ENCODE results near the gene RPE. TPM values are rescaled to one million over a fixed set of nuclear protein-coding genes. Genes with fewer than 3 reads are reported as not detected.
A peak's percentile ranks its signal among the peaks of the same experiment; 100 is the strongest.

RPE gene
- total RNA-seq = 10 to 100 TPM; 47.5 to 71.6 TPM

DNA sequence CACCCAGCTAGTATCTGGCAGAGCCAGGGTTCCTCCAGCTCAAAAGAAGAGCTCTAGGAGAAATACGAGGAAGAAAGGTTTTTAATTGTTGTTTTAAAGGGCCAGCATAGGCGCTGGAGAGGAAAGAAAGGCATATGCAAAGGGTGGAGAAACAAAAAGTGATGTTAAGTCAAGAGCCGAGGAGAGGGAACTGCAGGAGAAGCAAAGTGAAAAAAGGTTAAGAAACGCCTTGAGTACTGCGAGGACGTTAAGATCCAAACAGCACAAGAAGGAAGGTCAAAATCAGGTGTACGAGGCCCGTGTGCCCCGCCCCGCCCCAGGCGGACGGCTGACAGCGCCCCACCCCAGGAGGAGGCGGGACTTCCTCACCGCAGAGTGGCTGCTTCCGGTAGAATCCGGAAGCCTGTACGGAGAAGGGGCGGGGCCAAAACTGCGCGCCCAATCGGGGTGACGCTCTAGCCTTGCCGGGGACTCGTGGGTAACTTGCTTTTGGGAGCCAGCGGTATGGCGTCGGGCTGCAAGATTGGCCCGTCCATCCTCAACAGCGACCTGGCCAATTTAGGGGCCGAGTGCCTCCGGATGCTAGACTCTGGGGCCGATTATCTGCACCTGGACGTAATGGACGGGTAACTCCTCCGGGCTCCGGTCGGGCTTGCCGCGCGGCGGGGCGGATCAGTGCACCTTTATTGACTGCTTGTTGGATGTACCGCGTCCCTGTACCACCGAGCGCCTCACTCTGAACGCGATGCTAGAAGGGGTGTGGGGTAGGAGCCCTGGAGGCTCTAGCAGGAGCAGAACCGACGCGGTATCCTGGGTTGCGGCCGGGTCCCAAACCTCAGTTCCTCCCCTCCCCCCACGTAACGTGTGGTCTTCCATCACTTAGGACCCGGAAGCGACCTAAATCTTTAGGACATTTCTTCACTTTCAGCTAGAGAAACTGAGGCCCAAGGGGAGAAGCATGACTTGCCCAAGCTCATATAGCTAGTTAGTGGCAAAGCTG lies at the start of gene RPE:
RPE (plus strand) TSS at position 481 of the 1,000 bp plus-strand sequence; CDS start at position 505, 24 bp downstream.
- H3K4me1 ChIP-seq = no peaks in the 10 kb centered on the region
- H3K4me3 ChIP-seq = peak within 1 kb of the TSS; percentile 74
- peak within 1 kb of the TSS; percentile 76 to 86 for H3K9ac ChIP-seq (ENCODE audit: low read depth in 2 of 2, low read length in 2 of 2)
- H3K36me3 ChIP-seq = no peaks in the 10 kb centered on the region
- H3K27ac ChIP-seq = peak within 1 kb of the TSS; percentile 48
- H3K9me3 ChIP-seq = no peaks in the 10 kb centered on the region
- intact Hi-C loops (cut with DNase I) = loop anchor here (10.0 kb wide), 1 partner anchor 172 kb away; the partner anchor contains the start of gene KANSL1L
- peak; percentile 98 for DNase-seq
- no peaks in the 10 kb centered on the region for H3K27me3 ChIP-seq
- TF ChIP-seq, protein P1, sequence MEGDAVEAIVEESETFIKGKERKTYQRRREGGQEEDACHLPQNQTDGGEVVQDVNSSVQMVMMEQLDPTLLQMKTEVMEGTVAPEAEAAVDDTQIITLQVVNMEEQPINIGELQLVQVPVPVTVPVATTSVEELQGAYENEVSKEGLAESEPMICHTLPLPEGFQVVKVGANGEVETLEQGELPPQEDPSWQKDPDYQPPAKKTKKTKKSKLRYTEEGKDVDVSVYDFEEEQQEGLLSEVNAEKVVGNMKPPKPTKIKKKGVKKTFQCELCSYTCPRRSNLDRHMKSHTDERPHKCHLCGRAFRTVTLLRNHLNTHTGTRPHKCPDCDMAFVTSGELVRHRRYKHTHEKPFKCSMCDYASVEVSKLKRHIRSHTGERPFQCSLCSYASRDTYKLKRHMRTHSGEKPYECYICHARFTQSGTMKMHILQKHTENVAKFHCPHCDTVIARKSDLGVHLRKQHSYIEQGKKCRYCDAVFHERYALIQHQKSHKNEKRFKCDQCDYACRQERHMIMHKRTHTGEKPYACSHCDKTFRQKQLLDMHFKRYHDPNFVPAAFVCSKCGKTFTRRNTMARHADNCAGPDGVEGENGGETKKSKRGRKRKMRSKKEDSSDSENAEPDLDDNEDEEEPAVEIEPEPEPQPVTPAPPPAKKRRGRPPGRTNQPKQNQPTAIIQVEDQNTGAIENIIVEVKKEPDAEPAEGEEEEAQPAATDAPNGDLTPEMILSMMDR (IDR thresholded peaks at IDR 0.05) = no peak

DNA sequence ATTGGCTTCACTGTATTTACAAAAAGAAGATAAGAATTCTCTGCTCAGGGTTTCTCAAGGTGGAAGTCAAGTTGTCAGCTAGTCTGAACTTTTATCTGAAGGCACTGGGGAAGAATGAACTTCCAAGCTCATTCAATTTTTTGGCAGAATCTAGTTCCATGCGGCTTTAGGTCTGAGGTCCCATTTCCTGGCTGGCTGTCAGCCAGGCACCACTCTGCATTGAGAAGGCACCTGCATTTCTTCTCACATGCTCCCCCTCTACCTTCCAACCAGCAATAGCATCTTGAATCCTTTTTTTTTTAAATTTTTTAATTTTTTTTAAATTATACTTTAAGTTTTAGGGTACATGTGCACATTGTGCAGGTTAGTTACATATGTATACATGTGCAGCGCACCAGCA lies 46.2 kb upstream of the RPE start:
- intact Hi-C loops (cut with DNase I) = no loop called here
- H3K4me3 ChIP-seq = no peak overlapping the region
- H3K4me1 ChIP-seq = no peaks in the 10 kb centered on the region
- TF ChIP-seq, protein P1 (IDR thresholded peaks at IDR 0.05) = no peak
- no peaks in the 10 kb centered on the region for H3K9me3 ChIP-seq
- no peaks in the 10 kb centered on the region for H3K36me3 ChIP-seq
- DNase-seq = no peak
- H3K9ac ChIP-seq (ENCODE audit: low read depth in 2 of 2, low read length in 2 of 2) = no peak overlapping the region
- no peaks in the 10 kb centered on the region for H3K27me3 ChIP-seq
- no peak overlapping the region for H3K27ac ChIP-seq

DNA sequence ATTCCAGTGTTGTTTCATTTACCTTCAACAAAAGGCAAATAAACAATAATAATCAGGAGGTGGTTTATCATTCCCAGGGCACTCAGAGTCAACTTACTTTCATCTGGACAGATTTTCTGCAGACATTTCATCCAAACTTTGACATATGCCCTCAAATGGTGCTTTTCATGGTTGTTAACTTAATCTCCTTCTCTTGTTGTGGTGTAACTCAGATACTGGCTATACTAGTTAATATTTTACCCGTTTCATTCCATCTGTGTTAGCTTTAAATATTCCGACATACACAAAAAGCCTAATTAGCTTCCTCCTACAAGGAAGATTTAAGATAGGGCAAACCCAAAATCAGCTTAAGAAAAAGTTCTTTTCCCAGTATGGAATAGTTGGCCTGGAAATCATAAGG lies 44.4 kb upstream of the RPE start:
- intact Hi-C loops (cut with DNase I) = no loop called here
- TF ChIP-seq, protein P1 (IDR thresholded peaks at IDR 0.05) = no peak
- Histone ChIP-seq H3K27me3 (no peaks in the 10 kb centered on the region), H3K9ac (ENCODE audit: low read depth in 2 of 2, low read length in 2 of 2) (no peak overlapping the region), H3K4me3 (no peak overlapping the region), H3K4me1 (no peaks in the 10 kb centered on the region), H3K27ac (no peak overlapping the region), H3K36me3 (no peaks in the 10 kb centered on the region), H3K9me3 (no peaks in the 10 kb centered on the region)
- DNase-seq = no peak

DNA sequence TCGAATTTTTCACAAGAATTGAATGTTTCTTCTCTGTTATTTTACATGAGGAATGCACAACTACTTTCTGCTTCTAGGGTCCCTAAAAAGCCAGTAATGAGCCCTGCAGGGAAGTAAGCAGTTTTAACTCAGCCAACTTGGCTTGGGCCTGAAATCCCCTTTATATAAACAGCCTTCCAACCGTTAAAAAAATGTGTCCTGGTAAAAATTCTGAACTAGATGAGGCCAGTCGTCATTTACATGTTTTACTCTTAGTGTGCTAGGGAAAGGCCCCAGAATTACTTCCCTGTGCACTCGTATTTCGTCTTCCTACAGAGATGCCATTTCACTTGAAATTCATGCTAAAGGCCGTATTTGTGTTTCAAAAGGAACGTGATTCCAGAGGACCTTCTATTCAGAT lies 42.4 kb upstream of the RPE start:
- Histone ChIP-seq H3K4me3 (no peak overlapping the region), H3K9me3 (no peaks in the 10 kb centered on the region), H3K9ac (ENCODE audit: low read depth in 2 of 2, low read length in 2 of 2) (no peak overlapping the region), H3K27me3 (no peaks in the 10 kb centered on the region), H3K36me3 (no peaks in the 10 kb centered on the region), H3K27ac (no peak overlapping the region), H3K4me1 (no peaks in the 10 kb centered on the region)
- intact Hi-C loops (cut with DNase I) = no loop called here
- TF ChIP-seq, protein P1 (IDR thresholded peaks at IDR 0.05) = no peak
- no peak for DNase-seq

DNA sequence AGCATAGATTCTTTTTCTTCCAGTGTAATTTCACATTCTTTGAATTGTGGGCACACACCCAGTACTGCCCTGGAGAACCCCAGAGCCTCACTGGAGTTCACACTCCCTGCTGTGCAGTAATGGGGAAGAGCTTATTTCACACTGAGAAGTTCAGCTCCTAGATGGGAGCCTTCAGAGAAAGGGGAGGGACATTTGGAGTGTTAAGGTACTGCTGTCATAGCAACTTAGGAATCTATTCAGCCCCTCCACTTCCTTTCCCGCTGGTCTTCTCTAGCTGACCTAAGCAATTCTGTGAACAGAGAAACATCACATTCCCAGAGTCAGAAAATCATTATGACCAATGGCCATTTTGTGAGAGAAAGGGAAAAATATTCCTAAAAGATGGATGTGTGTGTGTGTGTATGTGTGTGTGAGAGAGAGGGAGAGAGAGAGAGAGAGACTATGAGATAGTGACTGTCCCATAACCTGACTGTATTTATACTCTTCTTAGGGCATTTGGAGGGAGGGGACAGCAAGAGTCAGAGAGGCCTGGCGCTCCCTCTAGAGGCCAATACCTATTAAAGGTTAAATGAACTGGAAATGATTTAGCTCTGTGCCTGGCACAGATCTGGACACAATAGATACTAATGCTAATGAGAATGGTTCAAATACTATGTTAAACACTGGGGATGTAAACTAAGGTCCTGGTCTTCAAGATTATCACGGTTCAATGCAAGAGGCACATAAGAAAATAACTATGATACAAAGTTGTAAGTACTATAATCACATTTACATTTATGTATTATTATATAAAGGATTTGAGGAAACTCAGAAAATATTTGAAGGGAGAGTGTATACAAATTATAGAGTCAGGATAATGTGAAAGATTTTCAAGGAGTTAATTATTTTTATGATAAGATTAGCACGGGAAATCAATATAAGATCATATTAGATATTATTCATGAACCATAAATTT lies 41.5 kb upstream of the RPE start:
- no peaks in the 10 kb centered on the region for H3K4me1 ChIP-seq
- H3K9ac ChIP-seq (ENCODE audit: low read depth in 2 of 2, low read length in 2 of 2) = no peak overlapping the region
- H3K27me3 ChIP-seq = no peaks in the 10 kb centered on the region
- no peak overlapping the region for H3K27ac ChIP-seq
- DNase-seq = peak; percentile 43
- no peak overlapping the region for H3K4me3 ChIP-seq
- intact Hi-C loops (cut with DNase I) = no loop called here
- H3K9me3 ChIP-seq = no peaks in the 10 kb centered on the region
- no peaks in the 10 kb centered on the region for H3K36me3 ChIP-seq
- TF ChIP-seq, protein P1 (IDR thresholded peaks at IDR 0.05) = peak; percentile 54

All from colonic mucosa (tissue), 4 donors.